Hematopoietic multipotent progenitor cell treated with erythropoietin and hydrocortisone succinate and interleukin-3 and kit ligand, for 15 days (in vitro differentiated cells): ENCODE measurements around the gene GRM5.
"Not testable (repeated sequence)": the region's sequence is repeated elsewhere in the genome, so short reads cannot be mapped to it uniquely, and the experiment has no call there.

Experiments
- DNase-seq: peaks from one replicate; pipeline ENCODE4 v3.0.0-alpha.2; 2015; ENCODE audit warnings: low spot score

Gene GRM5

DNA sequence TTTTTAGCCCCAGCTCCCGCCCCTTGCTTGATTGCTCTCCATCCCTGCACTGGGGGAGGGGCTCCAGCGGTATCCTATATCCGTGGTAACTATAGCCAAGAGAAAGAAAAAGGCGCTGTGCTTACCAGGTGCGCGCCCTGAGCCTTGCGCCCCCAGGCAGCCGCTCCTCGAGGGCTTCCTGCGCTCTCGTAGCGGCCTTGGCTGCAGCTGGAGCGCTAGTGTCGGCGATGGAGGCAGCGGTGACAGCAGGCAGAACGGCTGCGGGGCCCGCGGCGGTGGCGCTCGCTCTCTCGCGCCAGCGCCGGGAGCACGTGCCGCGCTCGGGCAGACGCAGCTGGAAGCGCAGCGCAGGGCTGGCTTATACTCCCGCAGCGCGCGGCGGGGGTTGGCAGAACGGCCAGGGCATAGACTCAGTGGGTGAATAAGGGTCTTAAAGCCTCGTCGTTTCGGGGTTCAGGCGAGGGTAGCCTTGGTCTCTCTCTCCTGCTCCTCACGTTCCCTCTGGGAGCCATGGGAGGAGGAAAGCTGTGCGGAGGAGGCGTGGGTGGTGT, at the start of gene GRM5:
Gene GRM5, minus strand, starts transcription at position 332 of the 551 bp plus-strand sequence. CDS start 18,110 bp downstream, outside the sequence.
- DNase-seq: not testable (repeated sequence)

DNA sequence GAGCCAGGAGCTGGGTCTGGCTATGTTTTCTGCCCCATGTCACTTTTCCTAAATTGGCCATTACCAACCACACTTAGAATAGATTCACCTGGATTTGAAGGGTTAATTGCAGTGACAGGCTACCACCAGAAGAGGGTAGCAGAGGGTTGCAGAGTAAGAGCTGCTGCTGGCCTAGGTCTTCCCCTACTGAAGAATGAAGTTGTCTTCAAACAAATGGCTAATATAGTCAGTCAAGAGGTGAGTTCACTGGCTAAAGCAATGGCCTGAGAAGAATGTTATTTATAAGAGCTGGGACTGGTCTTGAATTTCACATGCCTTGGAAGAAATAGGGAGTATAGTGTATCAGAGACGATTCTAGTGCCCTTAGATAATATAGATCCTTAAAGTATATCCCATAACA, 32.2 kb upstream of the GRM5 start:
- DNase-seq: not testable (repeated sequence)

DNA sequence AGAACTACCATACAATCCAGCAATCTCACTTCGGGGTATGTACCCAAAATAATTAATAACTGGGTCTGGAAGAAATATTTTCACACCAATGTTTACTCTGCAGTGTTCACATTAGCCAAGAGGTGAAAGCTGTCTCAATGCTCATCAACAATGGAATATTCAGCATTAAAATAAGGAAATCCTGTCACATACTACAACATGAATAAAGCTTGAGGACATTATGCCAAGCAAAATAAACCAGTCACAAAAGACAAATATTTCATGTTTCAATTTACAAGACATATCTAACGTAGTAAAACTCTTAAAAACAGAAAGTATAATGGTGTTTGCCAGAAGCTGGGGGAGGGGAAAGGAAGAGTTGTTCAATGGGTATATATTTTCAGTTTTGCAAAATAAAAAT, 28.0 kb upstream of the GRM5 start:
- DNase-seq: not testable (repeated sequence)

DNA sequence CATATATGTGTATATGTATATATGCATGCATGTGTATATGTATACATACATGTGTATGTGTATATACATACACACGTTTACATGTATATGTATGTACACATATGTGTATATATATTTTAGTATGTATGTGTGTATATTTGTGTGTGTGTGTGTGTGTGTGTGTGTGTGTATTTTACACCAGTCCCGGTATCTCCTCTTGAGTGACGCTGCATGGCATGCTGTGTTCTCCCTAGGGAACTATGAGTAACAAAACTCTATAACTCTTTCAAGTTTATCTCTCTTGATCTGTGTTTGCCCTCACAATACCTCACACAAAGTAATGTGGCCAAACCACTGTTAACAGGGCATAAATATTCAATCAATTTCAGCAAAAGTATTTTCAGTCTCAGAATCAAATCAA, 19.2 kb upstream of the GRM5 start:
- not testable (repeated sequence) for DNase-seq

DNA sequence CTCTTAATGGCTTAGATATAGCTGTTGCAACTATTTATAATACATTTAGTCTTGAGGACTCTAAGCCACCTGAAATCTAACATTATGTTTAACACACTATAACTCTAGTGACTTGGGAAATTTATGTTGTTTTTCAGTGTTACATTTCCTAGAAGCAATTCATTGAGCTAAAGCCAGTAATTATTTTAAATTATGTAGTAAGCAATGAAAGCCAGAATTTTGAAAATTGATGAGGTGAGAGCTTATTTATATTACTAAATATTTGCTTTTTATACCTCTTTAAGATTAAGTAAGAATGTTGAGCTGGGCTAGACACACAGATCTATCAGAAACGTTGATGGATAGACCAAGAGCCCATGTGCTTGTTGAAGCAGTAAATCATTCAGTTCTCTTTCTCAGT, 5.1 kb upstream of the GRM5 start:
- not testable (repeated sequence) for DNase-seq

DNA sequence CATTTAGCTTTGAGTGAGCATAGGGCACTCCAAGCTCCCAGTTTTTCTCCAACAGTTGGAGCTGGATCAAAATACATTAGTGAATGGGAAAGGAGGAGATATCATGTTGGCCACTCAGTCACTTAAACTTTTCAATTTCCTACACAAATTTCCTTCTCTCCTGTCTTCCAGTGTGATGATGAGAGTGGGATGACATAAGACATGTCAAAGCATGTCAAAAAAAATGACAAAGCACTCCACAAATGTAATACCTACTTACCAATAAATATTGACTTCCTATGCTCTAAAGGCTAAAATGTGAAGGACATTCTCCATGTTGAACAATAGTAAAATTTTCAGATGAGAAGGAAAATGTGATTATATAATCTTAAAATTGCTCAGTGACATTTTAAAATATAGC, 1.5 kb upstream of the GRM5 start:
- DNase-seq: no peak

DNA sequence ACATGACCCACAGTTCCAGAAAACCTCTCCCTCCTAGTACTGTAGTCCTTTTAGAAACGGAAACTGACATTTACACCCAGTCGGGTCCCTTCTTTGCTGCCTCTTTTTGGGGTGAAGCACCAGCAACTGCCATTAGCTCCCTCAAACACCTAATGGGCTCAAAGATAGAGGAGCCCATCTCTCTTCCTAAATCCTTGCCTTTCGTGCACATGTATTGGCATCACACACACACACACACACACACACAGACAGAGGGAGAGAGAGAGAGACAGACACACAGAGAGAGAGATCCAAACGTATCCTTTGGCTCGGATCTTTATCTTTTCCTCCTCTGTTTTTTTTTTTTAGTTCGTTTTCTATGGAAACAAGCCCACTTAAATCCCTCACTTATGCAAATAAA, 716 bp downstream of the GRM5 start:
- DNase-seq: no peak

DNA sequence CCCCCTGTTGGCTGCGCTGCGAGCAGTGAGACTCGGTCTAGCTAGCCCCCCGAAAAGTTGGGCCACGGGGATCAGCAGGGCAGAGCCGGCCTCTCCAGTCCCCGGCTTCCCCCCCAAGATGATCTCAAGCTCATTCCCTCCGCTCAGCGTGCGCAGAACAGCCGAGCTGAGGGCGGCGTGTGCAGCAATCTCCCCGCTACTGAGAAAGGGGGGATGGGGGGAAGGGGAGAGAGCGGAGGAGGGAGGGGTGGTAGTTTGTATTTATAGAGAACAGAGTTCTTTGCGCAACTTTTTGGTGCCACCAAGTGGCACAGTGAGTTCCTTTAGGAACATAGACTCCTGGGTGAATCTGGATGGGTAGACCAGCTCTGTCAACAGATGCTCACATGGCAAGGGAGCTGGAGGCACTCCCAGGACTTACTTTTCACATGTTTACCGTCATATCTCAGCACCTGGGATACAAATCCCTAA, 2.3 kb downstream of the GRM5 start:
- DNase-seq: not testable (repeated sequence)

DNA sequence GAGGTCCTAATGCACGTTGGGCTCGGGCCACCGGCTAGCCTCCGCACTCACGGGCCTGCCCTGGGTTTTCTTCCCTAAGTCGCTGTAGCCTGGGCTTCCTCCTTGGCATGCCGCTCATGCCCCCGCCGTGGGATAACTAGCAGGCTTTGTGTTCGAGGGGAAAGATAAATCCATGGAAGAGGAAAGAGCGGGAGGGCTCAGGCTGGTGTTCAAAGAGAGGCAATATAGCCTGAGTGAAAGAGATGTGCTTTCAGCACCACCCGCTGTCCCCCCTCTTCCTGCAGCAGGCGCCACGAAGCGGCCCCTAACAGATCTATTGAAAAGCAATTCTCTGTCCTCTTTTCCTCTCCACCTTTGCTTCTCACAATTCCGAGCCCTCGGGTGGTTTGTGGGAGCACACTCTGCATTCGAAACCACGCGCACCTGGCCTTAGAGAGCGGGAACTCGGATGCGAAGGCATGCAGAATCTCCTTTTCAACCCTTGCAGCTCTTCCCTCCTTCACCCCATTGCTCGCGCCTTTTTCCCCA, 2.9 kb downstream of the GRM5 start:
- DNase-seq: not testable (repeated sequence)

DNA sequence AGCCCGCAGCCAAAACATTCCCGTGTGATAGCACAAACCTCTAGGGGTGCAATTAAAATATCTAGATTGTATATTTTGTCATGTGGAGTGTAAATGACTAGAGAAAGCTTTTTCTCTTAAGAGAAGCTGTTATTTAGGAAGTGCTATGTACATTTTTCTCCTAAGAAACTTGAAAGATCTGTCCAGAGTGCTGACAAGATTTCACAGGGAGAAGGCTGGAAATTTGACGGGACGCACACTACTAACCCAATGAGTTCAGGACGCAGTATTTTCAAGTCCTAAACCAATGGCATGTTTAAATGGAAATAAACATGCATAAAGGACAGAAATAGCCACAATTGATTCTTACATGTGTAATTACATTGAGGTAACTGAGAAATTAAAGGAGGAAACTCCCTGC, 3.9 kb downstream of the GRM5 start:
- not testable (repeated sequence) for DNase-seq

DNA sequence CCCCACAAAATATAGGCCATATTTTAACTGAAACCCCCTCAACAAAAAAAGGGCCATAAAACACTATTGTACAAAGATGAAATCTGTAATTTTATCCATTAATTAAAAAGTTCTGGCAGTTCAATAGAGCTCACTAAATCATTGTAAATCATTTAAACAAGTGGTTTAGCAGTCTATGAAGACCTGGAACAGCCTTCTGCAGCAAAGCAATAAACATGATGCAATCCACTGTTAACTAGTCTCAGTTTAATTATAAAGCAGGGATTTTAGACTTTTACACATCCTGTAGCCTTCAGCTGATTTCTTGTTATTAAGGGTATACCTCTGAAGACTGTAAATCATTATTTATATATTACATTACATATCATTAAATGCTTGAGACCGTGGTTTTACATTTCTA, 8.4 kb downstream of the GRM5 start:
- not testable (repeated sequence) for DNase-seq

DNA sequence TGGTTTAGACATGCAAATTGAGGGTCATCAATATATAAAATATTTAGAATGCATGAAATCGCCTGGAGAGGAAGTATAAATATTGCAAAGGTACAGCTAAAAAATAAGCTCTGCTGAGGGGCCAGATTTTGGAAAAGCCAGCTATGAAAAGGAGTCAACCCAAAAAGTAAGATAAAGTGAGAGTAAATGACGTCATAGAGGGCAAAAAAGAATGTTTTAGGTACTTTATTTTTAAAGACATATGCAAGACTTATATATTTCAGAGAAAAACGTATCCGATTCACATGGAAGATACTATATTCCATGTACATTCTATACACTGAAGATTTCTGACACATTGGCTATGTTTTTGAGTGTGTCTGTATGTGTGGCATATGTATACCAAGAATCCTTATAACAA, 13.6 kb downstream of the GRM5 start:
- no peak for DNase-seq

DNA sequence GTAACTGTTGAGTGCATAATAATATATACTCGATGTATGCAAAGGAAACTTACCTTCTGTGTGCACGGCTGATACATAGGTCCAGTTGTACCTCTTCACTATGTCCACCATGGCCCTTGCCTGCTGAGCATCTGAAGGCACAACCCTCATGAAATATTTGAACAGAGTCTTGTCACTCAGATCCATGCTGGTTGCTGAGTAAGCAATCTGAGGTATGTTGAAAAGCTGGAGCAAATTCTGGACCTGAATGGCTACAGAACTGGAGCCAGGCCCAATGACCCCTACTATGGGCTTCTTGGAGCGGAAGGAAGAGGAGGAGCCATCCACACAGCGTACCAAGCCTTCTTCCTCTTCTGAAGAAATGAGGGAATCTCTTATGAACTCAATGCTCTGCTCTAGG, 18.6 kb downstream of the GRM5 start:
- DNase-seq: not testable (repeated sequence)

DNA sequence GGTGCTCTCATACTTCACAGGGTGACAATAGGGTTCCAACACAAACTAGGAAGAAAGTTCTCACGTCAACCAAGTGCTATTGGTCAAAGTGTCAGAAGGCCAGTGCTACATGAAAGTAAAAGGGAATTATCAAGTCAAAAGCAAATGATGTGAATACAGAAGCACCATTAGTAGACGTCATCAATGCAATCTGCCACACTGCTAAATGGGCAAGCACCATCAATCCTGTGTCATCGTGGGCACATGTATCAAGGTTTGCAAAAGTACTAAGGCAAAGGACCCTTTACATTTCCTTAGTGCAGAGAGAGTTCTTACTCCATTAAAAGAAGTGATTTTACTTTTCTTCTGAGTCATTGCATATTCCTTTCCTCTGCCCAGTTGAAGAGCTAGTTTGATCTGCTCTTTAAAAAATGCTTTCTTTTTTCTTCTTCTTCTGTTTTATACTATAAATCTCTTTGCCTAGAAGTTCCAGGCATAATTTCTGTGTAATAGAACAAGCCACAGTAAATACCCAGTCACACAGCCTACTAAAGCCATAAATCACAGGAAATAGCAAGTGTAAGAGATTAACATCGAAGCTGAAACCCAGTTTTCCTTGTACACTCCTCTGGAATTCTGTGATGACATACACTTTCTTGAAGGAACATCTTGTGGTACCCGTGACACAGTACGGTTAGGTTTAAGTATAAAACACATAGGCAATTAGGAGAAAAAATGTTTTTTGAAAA, 21.8 kb downstream of the GRM5 start:
- not testable (repeated sequence) for DNase-seq

DNA sequence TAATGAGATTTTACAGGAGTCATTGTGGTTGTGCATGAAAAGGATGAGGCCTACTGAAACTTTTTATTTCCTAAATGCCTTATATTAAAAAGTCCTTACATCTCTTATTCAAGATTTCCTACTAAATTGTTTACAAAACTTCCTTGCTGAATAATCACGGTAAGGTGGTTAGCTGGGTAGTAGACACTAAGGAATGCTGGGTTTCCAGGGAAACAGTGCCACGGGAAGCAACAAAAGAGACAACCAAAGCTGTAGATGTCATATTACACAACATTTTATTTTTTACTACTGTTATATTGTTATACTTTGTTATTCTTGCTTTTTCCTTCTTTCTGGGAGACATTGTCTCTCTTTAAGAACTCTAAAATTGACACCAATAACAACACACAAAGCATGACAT, 36.1 kb downstream of the GRM5 start:
- DNase-seq: not testable (repeated sequence)

DNA sequence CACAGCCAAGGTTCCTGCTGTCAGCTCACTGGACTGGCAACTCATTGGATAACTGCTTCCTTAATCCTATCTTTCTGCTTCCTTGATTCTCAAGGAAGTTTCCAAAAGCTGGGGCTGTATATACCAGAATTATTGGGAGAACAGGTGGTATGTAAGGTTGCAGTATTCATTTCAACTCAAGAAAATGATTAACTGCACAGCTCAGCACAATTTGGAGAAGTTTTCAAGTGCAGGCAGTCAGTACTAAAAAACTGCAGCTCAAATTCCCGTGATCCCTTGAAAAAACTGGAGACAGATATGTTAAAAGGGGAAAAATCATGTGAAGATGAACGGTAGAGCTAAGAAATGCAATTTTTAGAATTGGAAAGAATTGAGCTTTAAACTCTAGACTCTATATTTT, 44.4 kb downstream of the GRM5 start:
- DNase-seq: no peak

DNA sequence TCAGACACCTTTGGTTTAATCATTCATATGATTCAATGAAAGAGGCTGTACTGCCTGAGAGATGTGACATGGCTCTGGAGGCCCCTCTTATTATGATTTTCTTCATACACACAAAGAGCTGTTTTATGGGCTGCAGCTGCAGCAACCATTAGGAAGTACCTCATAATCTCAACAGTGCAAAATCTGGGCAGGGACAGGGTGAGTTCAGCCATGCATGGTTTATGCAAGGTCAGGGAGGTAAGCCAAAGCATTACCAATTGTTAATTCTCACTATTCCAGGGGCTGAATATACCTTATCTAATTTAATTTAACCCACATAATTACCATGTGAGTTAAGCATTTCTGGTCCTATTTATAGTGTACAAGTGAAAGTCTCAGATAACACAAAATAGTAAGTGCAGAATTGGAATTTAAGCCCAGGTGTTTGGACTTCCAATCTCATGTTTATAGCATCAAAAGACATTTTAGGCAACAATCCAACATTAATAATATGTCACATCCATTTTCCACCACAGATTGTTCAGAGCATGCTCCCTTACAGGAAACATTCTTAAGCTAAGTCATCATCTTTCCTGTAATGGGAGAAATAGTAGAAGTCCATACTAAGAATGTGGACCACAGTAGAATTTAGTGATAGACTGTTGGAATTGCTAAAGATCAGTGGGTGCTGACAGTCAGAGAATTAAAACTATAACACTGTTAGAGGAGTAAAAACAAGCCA, 45.8 kb downstream of the GRM5 start:
- DNase-seq: not testable (repeated sequence)

DNA sequence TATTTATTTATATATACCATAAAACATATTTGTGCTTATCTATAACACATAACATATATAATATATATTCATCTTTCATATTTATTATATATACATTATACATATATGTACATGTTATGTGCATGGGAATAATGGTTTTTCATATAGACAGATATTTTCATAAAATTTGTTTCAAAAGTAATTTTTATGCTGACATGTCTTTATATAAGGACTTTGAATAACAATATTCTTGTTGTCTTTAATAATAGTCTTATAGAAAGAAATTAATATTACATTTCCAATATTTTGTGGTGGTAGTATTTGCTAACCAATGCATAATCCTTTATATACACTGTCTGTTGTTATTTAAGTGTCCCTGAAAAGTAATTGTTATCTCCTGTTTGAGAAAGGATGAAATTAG, 49.6 kb downstream of the GRM5 start:
- DNase-seq: no peak

DNA sequence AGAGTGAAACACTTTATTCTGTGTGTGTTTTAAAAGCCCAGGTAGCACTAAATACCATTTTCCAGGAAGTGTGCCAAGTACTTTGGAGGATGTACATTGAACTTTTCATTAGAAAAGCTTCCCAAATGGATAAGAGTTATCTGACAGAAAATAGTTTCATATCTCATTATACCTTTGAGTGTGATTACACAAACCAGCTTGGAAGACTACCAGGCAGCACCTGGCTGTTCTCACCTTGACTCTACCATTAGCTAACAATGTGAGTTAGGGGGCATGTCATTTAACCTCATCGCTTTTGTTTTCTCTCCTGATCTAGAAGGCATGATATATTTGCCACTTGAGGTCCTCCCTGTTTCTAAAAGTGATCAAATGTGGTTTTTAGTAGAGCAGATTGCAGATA, 50.2 kb downstream of the GRM5 start:
- DNase-seq: no peak

DNA sequence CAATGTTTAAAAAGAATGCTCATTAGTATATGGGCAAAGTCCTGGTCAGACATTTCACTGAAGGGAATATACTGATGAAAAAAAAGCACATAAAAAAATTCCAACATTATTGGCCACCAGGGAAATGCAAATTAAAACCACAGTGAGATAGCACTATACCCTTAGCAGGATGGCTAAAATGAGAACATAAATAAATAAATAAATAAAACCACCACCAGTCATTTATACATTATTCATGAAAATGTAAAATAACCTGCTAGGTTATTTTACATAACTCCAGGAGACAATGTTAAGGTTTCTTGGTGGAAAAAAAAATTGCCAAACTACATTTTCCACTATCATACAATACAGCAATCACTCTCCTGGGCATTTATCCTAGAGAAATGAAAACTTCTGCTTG, 64.9 kb downstream of the GRM5 start:
- DNase-seq: not testable (repeated sequence)

DNA sequence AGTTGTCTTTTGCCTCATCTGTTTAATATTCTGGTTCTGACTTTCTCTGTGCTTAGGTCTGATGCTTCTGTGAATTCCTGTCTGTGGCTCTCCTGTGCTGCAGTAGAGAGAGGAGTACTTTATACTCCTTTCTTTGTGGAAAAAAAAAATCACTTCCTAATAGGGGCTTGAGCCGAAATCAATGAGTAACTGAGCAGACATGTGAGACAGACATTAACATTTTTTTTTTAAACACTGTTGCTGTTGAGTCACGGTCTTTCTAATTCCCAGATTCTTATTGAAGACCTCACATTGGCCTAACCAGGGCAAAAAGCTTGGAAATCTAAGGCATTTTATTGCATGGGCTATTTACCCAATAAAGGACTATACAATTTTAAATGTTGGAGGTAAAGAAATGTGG, 86.1 kb downstream of the GRM5 start:
- DNase-seq: no peak

DNA sequence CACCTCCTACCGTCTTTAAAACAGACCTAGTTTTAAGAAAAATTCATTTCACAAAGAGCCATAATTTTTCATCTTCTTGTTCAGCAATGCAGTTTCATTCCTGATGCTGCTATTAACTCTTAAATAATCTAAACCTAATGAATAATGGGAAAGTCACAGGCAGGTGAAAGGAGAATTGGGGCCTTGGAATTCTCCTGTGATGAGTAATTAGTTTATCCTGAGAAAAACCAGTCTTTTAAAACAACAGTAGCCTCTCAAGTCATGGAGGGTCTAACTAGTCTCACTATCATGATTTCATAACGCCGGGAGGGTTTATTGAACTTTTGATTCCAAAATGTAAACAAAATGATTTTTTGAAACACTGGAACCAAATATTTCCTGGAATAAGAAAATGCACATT, 86.8 kb downstream of the GRM5 start:
- not testable (repeated sequence) for DNase-seq

DNA sequence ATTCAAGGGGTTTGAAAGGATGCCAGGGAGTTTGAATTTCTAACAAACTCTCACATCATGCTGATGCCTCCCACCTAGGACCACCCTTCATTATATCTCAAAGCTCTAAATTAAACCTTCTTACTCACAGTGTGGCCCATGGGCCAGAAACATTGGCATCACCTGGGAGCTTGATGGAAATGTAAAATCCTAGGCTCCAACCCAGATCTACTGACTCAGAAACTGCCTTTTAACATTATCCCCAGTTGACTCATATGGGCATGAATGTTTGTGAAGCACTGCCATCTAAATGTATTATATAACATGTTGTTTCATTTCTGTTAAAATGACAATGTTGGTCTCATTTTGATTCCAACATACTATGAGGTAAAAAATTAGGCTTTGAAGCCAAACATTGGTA, 90.3 kb downstream of the GRM5 start:
- DNase-seq: not testable (repeated sequence)
